Glutamatergic neuron (in vitro differentiated cells): ENCODE measurements around the gene AKTIP. TPM values are rescaled to one million over a fixed set of nuclear protein-coding genes. Genes with fewer than 3 reads are reported as not detected.
"Not testable (repeated sequence)": the region's sequence is repeated elsewhere in the genome, so short reads cannot be mapped to it uniquely, and the experiment has no call there.

Source experiments
- DNase-seq: peaks from one replicate; pipeline ENCODE4 v3.0.0; 2022
- H3K27ac Mint-ChIP-seq: one replicate; pipeline ENCODE4 v1.8.0; 2020; ENCODE audit warnings: mild to moderate bottlenecking, mixed read lengths, inconsistent platforms; ENCODE audit not compliant: unreplicated experiment
- H3K27me3 Mint-ChIP-seq: one replicate; pipeline ENCODE4 v1.8.0; 2020; ENCODE audit warnings: mild to moderate bottlenecking, moderate library complexity, mixed read lengths, inconsistent platforms; ENCODE audit not compliant: unreplicated experiment
- H3K36me3 Mint-ChIP-seq: one replicate; pipeline ENCODE4 v1.8.0; 2020; ENCODE audit warnings: mild to moderate bottlenecking, mixed read lengths, inconsistent platforms; ENCODE audit not compliant: unreplicated experiment
- H3K4me1 Mint-ChIP-seq: one replicate; pipeline ENCODE4 v1.8.0; 2020; ENCODE audit warnings: mild to moderate bottlenecking, low read depth, mixed read lengths, inconsistent platforms; ENCODE audit not compliant: unreplicated experiment
- H3K4me3 Mint-ChIP-seq: one replicate; pipeline ENCODE4 v1.8.0; 2020; ENCODE audit warnings: mild to moderate bottlenecking, mixed read lengths, inconsistent platforms; ENCODE audit not compliant: unreplicated experiment
- H3K9me3 Mint-ChIP-seq: one replicate; pipeline ENCODE4 v1.8.0; 2020; ENCODE audit warnings: mild to moderate bottlenecking, moderate library complexity, mixed read lengths, inconsistent platforms; ENCODE audit not compliant: unreplicated experiment
- CTCF ChIP-seq: fragments of 200-600 bp; sonication (generic); IDR thresholded peaks from one replicate; pipeline ENCODE4 v1.5.0; 2021; ENCODE audit not compliant: partially characterized antibody, unreplicated experiment
- total RNA-seq: library from RNA; stranded (reverse); fragmentation: NEBNext Ultra II Directional; extraction: Animal tissue kit (Norgen Biotek cat#: 25700); gene quantifications from one replicate; pipeline ENCODE4 v1.2.1, GENCODE V29; 2021; ENCODE audit not compliant: unreplicated experiment

The AKTIP gene
- total RNA-seq, 1 donor from 2014 or later = 30.0 TPM

- H3K27ac Mint-ChIP-seq = no peak overlapping the region
- peaks cover 9% of the 10 kb centered on the region for H3K36me3 Mint-ChIP-seq
- TF ChIP-seq CTCF = no peak
- H3K9me3 Mint-ChIP-seq = peaks cover 8% of the 10 kb centered on the region
- H3K27me3 Mint-ChIP-seq = peaks cover 5% of the 10 kb centered on the region
- no peak for DNase-seq
- peaks cover 2% of the 10 kb centered on the region for H3K4me1 Mint-ChIP-seq
- no peak overlapping the region for H3K4me3 Mint-ChIP-seq
Observed at GRCh38 chr16:53515811-53516210, 12.8 kb upstream of the AKTIP start.

- H3K27me3 Mint-ChIP-seq = peaks cover 5% of the 10 kb centered on the region
- TF ChIP-seq CTCF = no peak
- H3K27ac Mint-ChIP-seq = no peak overlapping the region
- H3K9me3 Mint-ChIP-seq = peaks cover 8% of the 10 kb centered on the region
- DNase-seq = no peak
- H3K36me3 Mint-ChIP-seq = peaks cover 9% of the 10 kb centered on the region
- H3K4me1 Mint-ChIP-seq = peaks cover 6% of the 10 kb centered on the region
- H3K4me3 Mint-ChIP-seq = no peak overlapping the region
Observed at GRCh38 chr16:53515259-53515658, 12.2 kb upstream of the AKTIP start.

GRCh38 chr16:53512795-53513194 lies 9.8 kb upstream of the AKTIP start:
- not testable (repeated sequence) for DNase-seq, H3K9me3 Mint-ChIP-seq, H3K27me3 Mint-ChIP-seq, H3K4me1 Mint-ChIP-seq, H3K4me3 Mint-ChIP-seq, H3K36me3 Mint-ChIP-seq, H3K27ac Mint-ChIP-seq

GRCh38 chr16:53511403-53512280 lies 8.6 kb upstream of the AKTIP start:
- no peak for TF ChIP-seq CTCF
- peaks cover 5% of the 10 kb centered on the region for H3K27me3 Mint-ChIP-seq
- peaks cover 9% of the 10 kb centered on the region for H3K36me3 Mint-ChIP-seq
- H3K27ac Mint-ChIP-seq = no peak overlapping the region
- no peak for DNase-seq
- peaks cover 8% of the 10 kb centered on the region for H3K9me3 Mint-ChIP-seq
- H3K4me1 Mint-ChIP-seq = peaks cover 6% of the 10 kb centered on the region
- no peak overlapping the region for H3K4me3 Mint-ChIP-seq

GRCh38 chr16:53511084-53511402 lies 8.0 kb upstream of the AKTIP start:
- Mint-ChIP-seq H3K27ac (no peak overlapping the region), H3K9me3 (peaks cover 8% of the 10 kb centered on the region), H3K36me3 (peaks cover 9% of the 10 kb centered on the region), H3K27me3 (peaks cover 5% of the 10 kb centered on the region), H3K4me1 (peaks cover 6% of the 10 kb centered on the region), H3K4me3 (no peak overlapping the region)
- DNase-seq = no peak
- no peak for TF ChIP-seq CTCF
